Activated T-helper 2 cell treated with anti-CD3 and anti-CD28 coated beads, Interferon-gamma antibody, Interleukin-2, Interleukin-4, amounts not matched to agents 10 μg/mL and 5 μg/mL and 100 μg/mL, durations not matched to agents 14 hours and 24 hours and 36 hours (primary cell): Measurements from ENCODE around the gene SASS6. TPM values are rescaled to one million over a fixed set of nuclear protein-coding genes. Genes with fewer than 3 reads are reported as not detected.
"Not testable (repeated sequence)": the region's sequence is repeated elsewhere in the genome, so short reads cannot be mapped to it uniquely, and the experiment has no call there.

ENCODE experiments used
- DNase-seq: peaks from one replicate; pipeline ENCODE4 v3.0.0; 2021; ENCODE audit warnings: low spot score
- H3K27ac Mint-ChIP-seq: one replicate; pipeline ENCODE4 v1.8.0; 2021; ENCODE audit warnings: mixed read lengths
- H3K27me3 Mint-ChIP-seq: one replicate; pipeline ENCODE4 v1.8.0; 2021; ENCODE audit warnings: low read depth, mixed read lengths
- H3K36me3 Mint-ChIP-seq: one replicate; pipeline ENCODE4 v1.8.0; 2021; ENCODE audit warnings: low read depth, mixed read lengths
- H3K4me1 Mint-ChIP-seq: one replicate; pipeline ENCODE4 v1.8.0; 2021; ENCODE audit warnings: low read depth, mixed read lengths
- H3K4me3 Mint-ChIP-seq: one replicate; pipeline ENCODE4 v1.8.0; 2021; ENCODE audit warnings: low read depth, mild to moderate bottlenecking, moderate library complexity, mixed read lengths
- H3K9me3 Mint-ChIP-seq: one replicate; pipeline ENCODE4 v1.8.0; 2021; ENCODE audit warnings: mixed read lengths
- intact Hi-C: fragments of 100-400 bp; cut with micrococcal nuclease; formaldehyde crosslinking; loops from one replicate; pipeline ENCODE4 v1.15.1; 2023
- total RNA-seq: library from RNA; stranded (reverse); gene quantifications from 2 replicates; pipeline ENCODE4 v1.2.3, GENCODE V29; 2022

SASS6 gene
- total RNA-seq, 1 donor from 2014 or later, result 15.2 TPM

GRCh38 chr1:100053727-100054126 lies 79.0 kb downstream of the SASS6 start:
- H3K4me3 Mint-ChIP-seq, result no peak overlapping the region
- peaks cover 52% of the 10 kb centered on the region for H3K36me3 Mint-ChIP-seq
- H3K4me1 Mint-ChIP-seq, result peaks cover 31% of the 10 kb centered on the region
- peak overlapping the region; percentile 48 for H3K27ac Mint-ChIP-seq
- no peaks in the 10 kb centered on the region for H3K9me3 Mint-ChIP-seq
- H3K27me3 Mint-ChIP-seq, result no peaks in the 10 kb centered on the region
- intact Hi-C loops, result no loop called here
- DNase-seq, result no peak

DNA sequence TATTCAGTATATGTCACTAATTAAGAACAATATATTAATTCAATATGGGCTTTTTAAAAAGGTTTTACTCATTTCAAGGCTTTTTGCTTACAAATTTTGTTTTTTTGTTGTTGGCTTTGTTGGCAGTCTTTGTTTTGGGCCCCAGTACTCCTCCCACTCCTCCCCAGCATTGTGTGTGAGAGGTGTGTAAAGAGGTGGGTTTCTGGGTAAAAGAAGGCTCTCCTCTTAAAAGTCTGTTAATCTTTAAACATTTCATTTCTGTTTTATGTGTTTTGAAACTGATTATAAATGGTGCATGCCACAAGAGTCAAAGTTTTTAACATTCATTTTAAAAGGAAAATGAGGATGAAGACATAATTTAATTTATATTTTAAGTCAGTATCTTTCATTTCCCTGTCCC lies 79.6 kb downstream of the SASS6 start:
- intact Hi-C loops, result no loop called here
- Mint-ChIP-seq H3K9me3 (no peaks in the 10 kb centered on the region), H3K27ac (peak overlapping the region; percentile 48), H3K4me3 (no peak overlapping the region), H3K27me3 (no peaks in the 10 kb centered on the region), H3K4me1 (peaks cover 36% of the 10 kb centered on the region), H3K36me3 (peaks cover 57% of the 10 kb centered on the region)
- DNase-seq, result no peak

- intact Hi-C loops, result no loop called here
- Mint-ChIP-seq H3K36me3 (peaks cover 52% of the 10 kb centered on the region), H3K27ac (no peak overlapping the region), H3K4me1 (peaks cover 44% of the 10 kb centered on the region), H3K4me3 (no peak overlapping the region), H3K9me3 (no peaks in the 10 kb centered on the region), H3K27me3 (no peaks in the 10 kb centered on the region)
- no peak for DNase-seq
These were observed 80.8 kb downstream of the SASS6 start for GRCh38 chr1:100051893-100052292.

GRCh38 chr1:100051401-100051800 lies 81.3 kb downstream of the SASS6 start:
- H3K36me3 Mint-ChIP-seq, result peaks cover 53% of the 10 kb centered on the region
- H3K9me3 Mint-ChIP-seq, result no peaks in the 10 kb centered on the region
- no peak overlapping the region for H3K4me3 Mint-ChIP-seq
- H3K4me1 Mint-ChIP-seq, result peaks cover 49% of the 10 kb centered on the region
- no peaks in the 10 kb centered on the region for H3K27me3 Mint-ChIP-seq
- intact Hi-C loops, result no loop called here
- no peak overlapping the region for H3K27ac Mint-ChIP-seq
- no peak for DNase-seq

DNA sequence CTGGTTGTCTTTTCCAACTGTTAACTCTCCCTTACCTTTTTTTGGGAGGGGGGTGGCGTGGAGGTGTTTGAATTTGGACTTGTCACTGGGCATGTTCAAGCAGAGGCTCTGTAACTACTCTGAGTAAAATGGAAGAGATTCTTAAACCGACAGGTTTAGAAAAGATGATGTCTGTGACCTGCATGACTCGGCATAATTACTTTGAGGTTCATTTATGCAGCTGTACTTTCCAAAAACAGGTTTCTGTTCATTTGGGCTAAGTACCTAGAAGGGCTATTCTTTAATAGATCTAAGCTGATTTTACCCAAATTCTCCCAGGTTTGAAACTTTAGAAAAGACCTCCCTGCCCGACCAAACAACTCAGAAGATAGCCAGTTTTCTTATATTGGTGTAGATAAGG lies 82.6 kb downstream of the SASS6 start:
- H3K27me3 Mint-ChIP-seq, result no peaks in the 10 kb centered on the region
- no peak for DNase-seq
- H3K4me1 Mint-ChIP-seq, result peaks cover 55% of the 10 kb centered on the region
- peaks cover 51% of the 10 kb centered on the region for H3K36me3 Mint-ChIP-seq
- H3K27ac Mint-ChIP-seq, result peak overlapping the region; percentile 60
- H3K4me3 Mint-ChIP-seq, result no peak overlapping the region
- H3K9me3 Mint-ChIP-seq, result peaks cover 2% of the 10 kb centered on the region
- intact Hi-C loops, result no loop called here

GRCh38 chr1:100047235-100047708 lies 85.5 kb downstream of the SASS6 start:
- peaks cover 15% of the 10 kb centered on the region for H3K9me3 Mint-ChIP-seq
- H3K27ac Mint-ChIP-seq, result peak overlapping the region; percentile 71
- H3K27me3 Mint-ChIP-seq, H3K4me3 Mint-ChIP-seq, DNase-seq: not testable (repeated sequence)
- intact Hi-C loops, result loop anchor here (1.0 kb wide), 1 partner anchor 9 kb away; a partner anchor contains a TSS
- H3K4me1 Mint-ChIP-seq, result peaks cover 61% of the 10 kb centered on the region
- H3K36me3 Mint-ChIP-seq, result peaks cover 65% of the 10 kb centered on the region

DNA sequence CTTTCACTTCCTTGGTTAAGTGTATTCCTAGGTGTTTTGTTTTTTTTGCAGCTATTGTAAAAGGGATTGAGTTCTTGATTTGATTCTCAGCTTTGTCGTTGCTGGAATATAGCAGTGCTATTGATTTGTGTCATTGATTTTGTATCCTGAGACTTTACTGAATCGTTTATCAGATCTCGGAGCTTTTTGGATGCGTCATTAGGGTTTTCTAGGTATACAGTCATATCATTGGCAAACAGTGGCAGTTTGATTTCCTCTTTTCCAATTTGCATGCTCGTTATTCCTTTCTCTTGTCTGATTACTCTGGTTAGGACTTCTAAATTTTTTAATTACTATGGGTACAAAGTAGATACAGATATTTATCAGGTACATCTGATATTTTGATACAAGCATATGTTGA lies 87.5 kb downstream of the SASS6 start:
- no peak overlapping the region for H3K27ac Mint-ChIP-seq
- peaks cover 15% of the 10 kb centered on the region for H3K9me3 Mint-ChIP-seq
- H3K4me3 Mint-ChIP-seq, result no peak overlapping the region
- H3K36me3 Mint-ChIP-seq, result peaks cover 63% of the 10 kb centered on the region
- intact Hi-C loops, result no loop called here
- DNase-seq, result no peak
- peaks cover 66% of the 10 kb centered on the region for H3K4me1 Mint-ChIP-seq
- no peaks in the 10 kb centered on the region for H3K27me3 Mint-ChIP-seq

DNA sequence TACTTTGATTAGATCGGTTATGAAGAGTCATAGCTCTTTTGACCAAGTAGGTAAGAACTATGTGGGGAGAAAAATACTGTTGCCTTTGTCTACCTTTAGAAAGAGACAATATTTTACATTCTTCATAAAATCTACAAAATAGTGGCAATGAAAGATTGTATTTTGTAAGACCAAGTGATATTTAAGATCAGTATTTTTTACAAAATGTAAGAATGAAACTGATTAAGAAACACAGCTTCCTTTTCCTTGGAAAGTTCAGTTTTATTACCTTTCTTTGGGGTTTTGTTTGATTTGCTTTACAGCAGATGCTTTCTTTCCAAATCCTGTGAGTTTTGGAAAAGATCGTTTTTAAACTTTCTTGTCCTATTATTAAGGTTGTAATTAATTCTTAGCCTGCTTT lies 93.1 kb downstream of the SASS6 start:
- Mint-ChIP-seq H3K27ac (peak overlapping the region; percentile 100), H3K4me1 (peaks cover 53% of the 10 kb centered on the region), H3K27me3 (no peaks in the 10 kb centered on the region), H3K36me3 (peaks cover 66% of the 10 kb centered on the region), H3K9me3 (peaks cover 8% of the 10 kb centered on the region), H3K4me3 (peak overlapping the region; percentile 98)
- intact Hi-C loops, result loop anchor here (2.0 to 10.0 kb wide), 4 partner anchors 185 to 858 kb away; partner anchors contain the start of genes AGL, RTCA and SLC30A7
- no peak for DNase-seq

DNA sequence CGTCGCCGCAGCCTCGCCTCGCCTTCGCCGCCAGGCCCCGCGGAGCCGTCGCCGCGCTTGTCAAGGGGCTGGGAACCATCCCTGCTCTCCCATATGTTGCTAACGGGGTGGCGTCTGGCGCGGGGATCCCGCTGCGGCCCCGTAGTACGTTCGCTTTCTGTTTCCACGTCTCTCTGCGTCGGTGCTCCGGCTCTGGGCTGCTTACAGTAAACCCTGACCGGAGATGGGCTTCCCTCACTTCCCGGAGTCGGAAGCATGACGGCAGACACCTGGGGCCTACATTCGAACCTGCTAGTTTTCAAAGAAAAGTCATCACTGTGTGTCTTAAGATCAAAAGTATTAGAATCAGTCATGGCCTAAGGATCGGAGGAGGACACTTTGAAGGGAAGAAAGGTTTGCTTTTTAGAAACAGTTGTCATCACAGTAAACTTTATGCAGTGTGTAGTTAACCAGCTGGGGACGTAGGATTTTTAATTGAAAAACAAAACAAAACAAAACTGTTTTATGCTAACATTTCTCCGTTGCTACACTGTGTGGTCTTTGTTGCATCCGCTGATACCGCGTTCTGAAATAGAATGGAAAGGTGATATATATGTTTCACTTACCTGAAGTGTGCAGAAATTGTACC lies 94.0 kb downstream of the SASS6 start:
- Mint-ChIP-seq H3K9me3 (peaks cover 2% of the 10 kb centered on the region), H3K27me3 (no peaks in the 10 kb centered on the region), H3K4me3 (peak overlapping the region; percentile 98), H3K4me1 (peaks cover 53% of the 10 kb centered on the region), H3K36me3 (peaks cover 65% of the 10 kb centered on the region), H3K27ac (peak overlapping the region; percentile 100)
- intact Hi-C loops, result loop anchor here (1.0 to 10.0 kb wide), 9 partner anchors 9 to 859 kb away; partner anchors contain the start of genes AGL, CDC14A, RTCA and SLC30A7
- DNase-seq, result peak; percentile 75

DNA sequence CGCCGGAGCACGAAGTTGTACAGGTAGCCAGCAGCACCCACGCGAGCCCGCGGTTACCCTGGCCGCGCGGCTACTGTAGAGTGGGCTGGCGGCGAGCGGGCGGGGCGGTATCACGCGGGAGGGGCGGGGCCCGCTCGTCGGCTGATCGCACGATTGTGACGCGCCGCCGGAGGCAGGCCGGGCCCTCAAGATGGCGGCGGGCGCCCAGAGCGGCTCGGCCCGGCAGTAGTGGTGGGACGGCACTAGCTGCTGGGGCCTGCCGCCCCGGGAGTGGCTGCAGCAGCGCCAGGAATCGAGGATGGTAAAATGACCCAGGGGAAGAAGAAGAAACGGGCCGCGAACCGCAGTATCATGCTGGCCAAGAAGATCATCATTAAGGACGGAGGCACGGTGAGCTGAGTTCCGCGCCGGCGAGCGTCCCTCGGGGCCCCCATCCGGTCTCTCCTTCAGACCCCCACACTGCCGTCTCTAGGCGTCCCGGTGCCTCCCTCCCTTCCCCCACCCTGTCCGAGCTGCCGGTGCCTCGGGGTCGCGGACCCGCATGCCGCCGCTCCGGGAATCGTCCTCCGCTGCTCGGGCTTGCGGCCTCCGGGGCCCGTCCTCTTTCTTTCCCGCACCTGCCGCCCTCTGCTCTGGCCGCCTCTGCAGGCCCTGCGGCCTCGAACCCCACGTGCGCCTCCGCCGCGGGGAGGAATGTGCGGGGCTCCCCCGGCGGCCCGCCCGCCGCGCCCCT lies 94.6 kb downstream of the SASS6 start:
- Mint-ChIP-seq H3K36me3 (peaks cover 61% of the 10 kb centered on the region), H3K9me3 (no peaks in the 10 kb centered on the region), H3K27ac (peak overlapping the region; percentile 99), H3K27me3 (no peaks in the 10 kb centered on the region), H3K4me3 (peak overlapping the region; percentile 98), H3K4me1 (peaks cover 50% of the 10 kb centered on the region)
- DNase-seq, result peak; percentile 86
- intact Hi-C loops, result loop anchor here (1.0 to 10.0 kb wide), 9 partner anchors 9 to 859 kb away; partner anchors contain the start of genes AGL, CDC14A, RTCA and SLC30A7

DNA sequence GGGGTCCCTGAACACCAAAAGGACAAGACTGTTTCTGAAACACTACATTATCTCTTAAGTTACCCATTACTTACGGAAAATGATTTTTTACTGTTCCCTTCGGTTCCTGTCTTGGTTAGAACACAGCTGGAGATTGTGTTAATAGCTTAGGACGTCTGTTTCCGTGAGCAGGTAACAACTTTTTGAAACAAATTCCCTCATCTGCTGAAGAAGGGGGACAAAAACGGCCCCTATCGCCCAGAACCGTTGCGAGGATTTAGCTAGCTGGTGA lies 95.1 kb downstream of the SASS6 start:
- no peak for DNase-seq
- Mint-ChIP-seq H3K4me1 (peaks cover 47% of the 10 kb centered on the region), H3K27me3 (no peaks in the 10 kb centered on the region), H3K27ac (peak overlapping the region; percentile 99), H3K4me3 (peak overlapping the region; percentile 98), H3K9me3 (no peaks in the 10 kb centered on the region), H3K36me3 (peaks cover 56% of the 10 kb centered on the region)
- intact Hi-C loops, result loop anchor here (5.0 to 10.0 kb wide), 3 partner anchors 183 to 860 kb away; partner anchors contain the start of genes AGL and SLC30A7

DNA sequence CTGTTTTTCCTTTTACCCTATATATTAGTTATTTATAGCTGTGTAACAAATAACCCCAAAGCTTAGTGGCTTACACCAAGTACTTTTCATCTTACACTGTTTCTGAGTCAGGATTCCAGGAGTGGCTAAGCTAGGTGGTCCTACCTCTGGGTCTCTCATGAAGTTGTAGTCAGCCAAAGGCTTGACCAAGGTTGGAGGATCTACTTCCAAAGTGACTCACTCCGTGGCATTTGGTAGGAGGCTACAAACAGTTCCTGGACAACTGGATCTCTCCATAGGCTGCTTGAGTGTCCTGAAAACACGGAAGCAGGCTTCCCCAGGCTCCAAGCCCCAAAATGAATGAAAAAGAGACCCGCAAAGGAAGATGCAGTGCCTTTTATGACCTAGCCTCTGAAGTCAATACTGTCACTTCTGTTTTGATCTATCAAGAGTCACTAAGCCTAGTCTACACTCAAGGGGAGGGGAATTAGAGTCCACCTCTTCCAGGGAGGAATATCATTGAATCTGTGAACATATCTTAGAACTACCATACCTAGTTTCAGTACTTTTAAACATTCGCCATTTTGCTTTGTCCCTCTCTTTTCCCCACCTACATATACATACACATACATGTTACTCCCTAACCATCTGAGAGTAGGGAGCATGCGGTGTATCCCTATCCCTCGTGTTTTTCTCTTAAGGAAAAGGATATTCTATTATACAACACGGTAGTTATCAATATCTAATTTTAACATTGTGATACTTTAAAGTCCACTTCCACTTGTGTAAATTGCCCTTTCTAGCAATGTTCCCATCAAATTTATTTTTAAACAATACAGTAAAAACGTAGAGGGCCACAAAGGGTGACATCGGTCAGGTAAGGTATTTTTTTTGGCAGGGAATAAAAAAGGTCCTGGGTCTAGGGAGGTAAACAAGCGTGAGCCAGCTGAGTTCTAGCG lies 95.7 kb downstream of the SASS6 start:
- intact Hi-C loops, result loop anchor here (5.0 to 10.0 kb wide), 3 partner anchors 182 to 860 kb away; partner anchors contain the start of genes AGL and SLC30A7
- no peaks in the 10 kb centered on the region for H3K27me3 Mint-ChIP-seq
- no peaks in the 10 kb centered on the region for H3K9me3 Mint-ChIP-seq
- H3K4me3 Mint-ChIP-seq, result peak overlapping the region; percentile 98
- peaks cover 51% of the 10 kb centered on the region for H3K36me3 Mint-ChIP-seq
- H3K27ac Mint-ChIP-seq, result peak overlapping the region; percentile 99
- DNase-seq, result no peak
- H3K4me1 Mint-ChIP-seq, result peaks cover 44% of the 10 kb centered on the region
